ENCODE data around the gene TMEM255A.

The TMEM255A gene

GRCh38 chrX:120286733-120287512 lies 24.3 kb downstream of the TMEM255A start:
- Histone ChIP-seq H3K27ac (ENCODE audit: low read length) (no peak overlapping the region), H3K27me3 (ENCODE audit: low read depth, low read length) (no peaks in the 10 kb centered on the region), H3K4me3 (ENCODE audit: low read depth in 1 of 2, low read length in 2 of 2) (no peak overlapping the region), H3K4me1 (ENCODE audit: control insufficient read depth in 1 of 2, insufficient read depth in 2 of 2, low read length in 2 of 2) (no peaks in the 10 kb centered on the region), H3K9me3 (ENCODE audit: control insufficient read depth in 1 of 2, low read length in 2 of 2) (no peaks in the 10 kb centered on the region), H3K36me3 (ENCODE audit: control insufficient read depth in 1 of 2, insufficient read depth in 2 of 2, low read length in 2 of 2) (no peaks in the 10 kb centered on the region)

GRCh38 chrX:120282697-120283096 lies 28.6 kb downstream of the TMEM255A start:
- Histone ChIP-seq H3K36me3 (ENCODE audit: control insufficient read depth in 1 of 2, insufficient read depth in 2 of 2, low read length in 2 of 2) (no peaks in the 10 kb centered on the region), H3K4me3 (ENCODE audit: low read depth in 1 of 2, low read length in 2 of 2) (no peak overlapping the region), H3K27ac (ENCODE audit: low read length) (no peak overlapping the region), H3K27me3 (ENCODE audit: low read depth, low read length) (no peaks in the 10 kb centered on the region), H3K9me3 (ENCODE audit: control insufficient read depth in 1 of 2, low read length in 2 of 2) (no peaks in the 10 kb centered on the region), H3K4me1 (ENCODE audit: control insufficient read depth in 1 of 2, insufficient read depth in 2 of 2, low read length in 2 of 2) (no peaks in the 10 kb centered on the region)

- Histone ChIP-seq H3K4me1 (ENCODE audit: control insufficient read depth in 1 of 2, insufficient read depth in 2 of 2, low read length in 2 of 2) (no peaks in the 10 kb centered on the region), H3K27ac (ENCODE audit: low read length) (no peak overlapping the region), H3K36me3 (ENCODE audit: control insufficient read depth in 1 of 2, insufficient read depth in 2 of 2, low read length in 2 of 2) (no peaks in the 10 kb centered on the region), H3K9me3 (ENCODE audit: control insufficient read depth in 1 of 2, low read length in 2 of 2) (no peaks in the 10 kb centered on the region), H3K27me3 (ENCODE audit: low read depth, low read length) (no peaks in the 10 kb centered on the region), H3K4me3 (ENCODE audit: low read depth in 1 of 2, low read length in 2 of 2) (no peak overlapping the region)
Observed at GRCh38 chrX:120281761-120282160, 29.5 kb downstream of the TMEM255A start.

- Histone ChIP-seq H3K36me3 (ENCODE audit: control insufficient read depth in 1 of 2, insufficient read depth in 2 of 2, low read length in 2 of 2) (no peaks in the 10 kb centered on the region), H3K27ac (ENCODE audit: low read length) (no peak overlapping the region), H3K4me1 (ENCODE audit: control insufficient read depth in 1 of 2, insufficient read depth in 2 of 2, low read length in 2 of 2) (no peaks in the 10 kb centered on the region), H3K27me3 (ENCODE audit: low read depth, low read length) (no peaks in the 10 kb centered on the region), H3K4me3 (ENCODE audit: low read depth in 1 of 2, low read length in 2 of 2) (no peak overlapping the region), H3K9me3 (ENCODE audit: control insufficient read depth in 1 of 2, low read length in 2 of 2) (no peaks in the 10 kb centered on the region)
Observed at GRCh38 chrX:120281021-120281624, 30.1 kb downstream of the TMEM255A start.

- Histone ChIP-seq H3K27ac (ENCODE audit: low read length) (no peak overlapping the region), H3K4me1 (ENCODE audit: control insufficient read depth in 1 of 2, insufficient read depth in 2 of 2, low read length in 2 of 2) (no peaks in the 10 kb centered on the region), H3K27me3 (ENCODE audit: low read depth, low read length) (no peaks in the 10 kb centered on the region), H3K4me3 (ENCODE audit: low read depth in 1 of 2, low read length in 2 of 2) (no peak overlapping the region), H3K36me3 (ENCODE audit: control insufficient read depth in 1 of 2, insufficient read depth in 2 of 2, low read length in 2 of 2) (no peaks in the 10 kb centered on the region), H3K9me3 (ENCODE audit: control insufficient read depth in 1 of 2, low read length in 2 of 2) (no peaks in the 10 kb centered on the region)
Observed at GRCh38 chrX:120274958-120275357, 36.3 kb downstream of the TMEM255A start.

GRCh38 chrX:120274145-120274544 lies 37.1 kb downstream of the TMEM255A start:
- Histone ChIP-seq H3K4me3 (ENCODE audit: low read depth in 1 of 2, low read length in 2 of 2) (no peak overlapping the region), H3K9me3 (ENCODE audit: control insufficient read depth in 1 of 2, low read length in 2 of 2) (no peaks in the 10 kb centered on the region), H3K27ac (ENCODE audit: low read length) (no peak overlapping the region), H3K27me3 (ENCODE audit: low read depth, low read length) (no peaks in the 10 kb centered on the region), H3K4me1 (ENCODE audit: control insufficient read depth in 1 of 2, insufficient read depth in 2 of 2, low read length in 2 of 2) (peaks cover 0 to 4% of the 10 kb centered on the region in 2 donors), H3K36me3 (ENCODE audit: control insufficient read depth in 1 of 2, insufficient read depth in 2 of 2, low read length in 2 of 2) (no peaks in the 10 kb centered on the region)

- H3K27ac ChIP-seq (ENCODE audit: low read length): no peak overlapping the region
- peaks cover 0 to 4% of the 10 kb centered on the region in 2 donors for H3K4me1 ChIP-seq (ENCODE audit: control insufficient read depth in 1 of 2, insufficient read depth in 2 of 2, low read length in 2 of 2)
- H3K27me3 ChIP-seq (ENCODE audit: low read depth, low read length): no peaks in the 10 kb centered on the region
- H3K9me3 ChIP-seq (ENCODE audit: control insufficient read depth in 1 of 2, low read length in 2 of 2): no peaks in the 10 kb centered on the region
- no peak overlapping the region for H3K4me3 ChIP-seq (ENCODE audit: low read depth in 1 of 2, low read length in 2 of 2)
- no peaks in the 10 kb centered on the region for H3K36me3 ChIP-seq (ENCODE audit: control insufficient read depth in 1 of 2, insufficient read depth in 2 of 2, low read length in 2 of 2)
Observed at GRCh38 chrX:120271218-120271617, 40.0 kb downstream of the TMEM255A start.

GRCh38 chrX:120270567-120270966 lies 40.7 kb downstream of the TMEM255A start:
- Histone ChIP-seq H3K4me3 (ENCODE audit: low read depth in 1 of 2, low read length in 2 of 2) (no peak overlapping the region), H3K36me3 (ENCODE audit: control insufficient read depth in 1 of 2, insufficient read depth in 2 of 2, low read length in 2 of 2) (no peaks in the 10 kb centered on the region), H3K27ac (ENCODE audit: low read length) (no peak overlapping the region), H3K4me1 (ENCODE audit: control insufficient read depth in 1 of 2, insufficient read depth in 2 of 2, low read length in 2 of 2) (peaks cover 0 to 4% of the 10 kb centered on the region in 2 donors), H3K27me3 (ENCODE audit: low read depth, low read length) (no peaks in the 10 kb centered on the region), H3K9me3 (ENCODE audit: control insufficient read depth in 1 of 2, low read length in 2 of 2) (no peaks in the 10 kb centered on the region)

GRCh38 chrX:120269373-120270035 lies 41.8 kb downstream of the TMEM255A start:
- no peaks in the 10 kb centered on the region for H3K27me3 ChIP-seq (ENCODE audit: low read depth, low read length)
- no peaks in the 10 kb centered on the region for H3K36me3 ChIP-seq (ENCODE audit: control insufficient read depth in 1 of 2, insufficient read depth in 2 of 2, low read length in 2 of 2)
- H3K9me3 ChIP-seq (ENCODE audit: control insufficient read depth in 1 of 2, low read length in 2 of 2): no peaks in the 10 kb centered on the region
- peaks cover 0 to 4% of the 10 kb centered on the region in 2 donors for H3K4me1 ChIP-seq (ENCODE audit: control insufficient read depth in 1 of 2, insufficient read depth in 2 of 2, low read length in 2 of 2)
- no peak overlapping the region for H3K4me3 ChIP-seq (ENCODE audit: low read depth in 1 of 2, low read length in 2 of 2)
- H3K27ac ChIP-seq (ENCODE audit: low read length): no peak overlapping the region

GRCh38 chrX:120264341-120264740 lies 46.9 kb downstream of the TMEM255A start:
- Histone ChIP-seq H3K4me1 (ENCODE audit: control insufficient read depth in 1 of 2, insufficient read depth in 2 of 2, low read length in 2 of 2) (no peaks in the 10 kb centered on the region), H3K27me3 (ENCODE audit: low read depth, low read length) (no peaks in the 10 kb centered on the region), H3K36me3 (ENCODE audit: control insufficient read depth in 1 of 2, insufficient read depth in 2 of 2, low read length in 2 of 2) (no peaks in the 10 kb centered on the region)

GRCh38 chrX:120262859-120263708 lies 48.2 kb downstream of the TMEM255A start:
- H3K36me3 ChIP-seq (ENCODE audit: control insufficient read depth in 1 of 2, insufficient read depth in 2 of 2, low read length in 2 of 2): no peaks in the 10 kb centered on the region
- H3K4me1 ChIP-seq (ENCODE audit: control insufficient read depth in 1 of 2, insufficient read depth in 2 of 2, low read length in 2 of 2): no peaks in the 10 kb centered on the region
- no peak overlapping the region for H3K4me3 ChIP-seq (ENCODE audit: low read depth in 1 of 2, low read length in 2 of 2)
- no peak overlapping the region for H3K27ac ChIP-seq (ENCODE audit: low read length)
- H3K9me3 ChIP-seq (ENCODE audit: control insufficient read depth in 1 of 2, low read length in 2 of 2): no peaks in the 10 kb centered on the region
- H3K27me3 ChIP-seq (ENCODE audit: low read depth, low read length): no peaks in the 10 kb centered on the region

More at GRCh38 chrX:120264341-120264740, 46.9 kb downstream of the TMEM255A start:
- no peaks in the 10 kb centered on the region for H3K9me3 ChIP-seq (ENCODE audit: control insufficient read depth in 1 of 2, low read length in 2 of 2)
- no peak overlapping the region for H3K27ac ChIP-seq (ENCODE audit: low read length)
- H3K4me3 ChIP-seq (ENCODE audit: low read depth in 1 of 2, low read length in 2 of 2): no peak overlapping the region

Data from muscle layer of duodenum (tissue), 2 donors.